Spleen (tissue), 7 donors: ENCODE results near the gene KRT13.

Experiments
- POLR2A ChIP-seq, 3 donors: fragments of 450-650 bp; IDR thresholded peaks; one replicate each; pipeline ENCODE4 v1.5.1; 2017; ENCODE audit warnings: antibody characterized with exemption in 3 of 3, mild to moderate bottlenecking in 1 of 3
- POLR2AphosphoS5 ChIP-seq, 3 donors: sonication (generic); formaldehyde crosslinking; IDR thresholded peaks; one replicate each; pipeline ENCODE4 v1.5.1; 2017; ENCODE audit warnings: antibody characterized with exemption in 3 of 3
- TF ChIP-seq, protein P1 (sequence below), 11 experiments: fragments of 200-600 bp in 7 of 11; fragments of 450-650 bp in 4 of 11; sonication (generic) in 4 of 11; IDR thresholded peaks in 8 of 11; conservative IDR thresholded peaks in 3 of 11; 1 replicate in 7 of 11; 2 replicates in 4 of 11; pipeline versions ENCODE4 v1.4.0 to v1.8.0; 2016 to 2021; ENCODE audit warnings: antibody characterized with exemption in 11 of 11, inconsistent platforms in 4 of 11, mild to moderate bottlenecking in 1 of 11
- donor health status: DM: no; HTN: no; CAD: no; lungs with moderate emphysema.
- donor health status: DM: no; HTN: no; CAD: no.
- donor health status: DM: no; HTN: no; CAD: no.

DNA sequence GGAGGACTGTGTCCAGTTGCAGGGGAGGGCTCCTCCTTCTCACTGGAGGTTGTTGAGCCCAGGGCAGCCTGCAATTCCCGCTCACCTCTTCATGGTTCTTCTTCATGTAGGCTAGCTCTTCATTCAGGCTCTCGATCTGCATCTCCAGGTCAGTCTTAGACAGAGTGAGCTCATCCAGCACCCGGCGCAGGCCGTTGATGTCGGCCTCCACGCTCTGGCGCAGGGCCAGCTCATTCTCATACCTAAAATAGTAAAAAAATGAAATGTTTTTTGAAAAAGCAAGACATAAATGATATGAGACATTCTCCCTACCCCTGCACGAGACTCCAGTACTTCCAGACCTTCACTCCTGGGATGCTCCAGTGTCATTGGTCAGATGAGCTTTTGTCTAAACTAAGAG is 2.2 kb downstream of the KRT13 start:
- TF ChIP-seq, protein P1, sequence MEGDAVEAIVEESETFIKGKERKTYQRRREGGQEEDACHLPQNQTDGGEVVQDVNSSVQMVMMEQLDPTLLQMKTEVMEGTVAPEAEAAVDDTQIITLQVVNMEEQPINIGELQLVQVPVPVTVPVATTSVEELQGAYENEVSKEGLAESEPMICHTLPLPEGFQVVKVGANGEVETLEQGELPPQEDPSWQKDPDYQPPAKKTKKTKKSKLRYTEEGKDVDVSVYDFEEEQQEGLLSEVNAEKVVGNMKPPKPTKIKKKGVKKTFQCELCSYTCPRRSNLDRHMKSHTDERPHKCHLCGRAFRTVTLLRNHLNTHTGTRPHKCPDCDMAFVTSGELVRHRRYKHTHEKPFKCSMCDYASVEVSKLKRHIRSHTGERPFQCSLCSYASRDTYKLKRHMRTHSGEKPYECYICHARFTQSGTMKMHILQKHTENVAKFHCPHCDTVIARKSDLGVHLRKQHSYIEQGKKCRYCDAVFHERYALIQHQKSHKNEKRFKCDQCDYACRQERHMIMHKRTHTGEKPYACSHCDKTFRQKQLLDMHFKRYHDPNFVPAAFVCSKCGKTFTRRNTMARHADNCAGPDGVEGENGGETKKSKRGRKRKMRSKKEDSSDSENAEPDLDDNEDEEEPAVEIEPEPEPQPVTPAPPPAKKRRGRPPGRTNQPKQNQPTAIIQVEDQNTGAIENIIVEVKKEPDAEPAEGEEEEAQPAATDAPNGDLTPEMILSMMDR (IDR thresholded peaks at IDR 0.05 in 8 of 11, conservative IDR thresholded peaks at IDR 0.05 in 3 of 11) = no peak
- TF ChIP-seq POLR2AphosphoS5 (IDR thresholded peaks at IDR 0.05) (no peak), POLR2A (IDR thresholded peaks at IDR 0.05) (no peak)
